H9 (cell line): ENCODE data around the gene LNP1. TPM values are rescaled to one million over a fixed set of nuclear protein-coding genes. Genes with fewer than 3 reads are reported as not detected.

Experiments used
- DNase-seq: peaks from one replicate; pipeline ENCODE4 v3.0.0-alpha.2; 2017
- H2AFZ ChIP-seq: one replicate; pipeline ENCODE4 v1.6.1; 2013; ENCODE audit warnings: mild to moderate bottlenecking, low read length, control low read depth, moderate library complexity
- H2AK5ac ChIP-seq: 2 replicates; pipeline ENCODE4 v1.6.1; 2013; ENCODE audit warnings: low read length, control low read depth, mixed read lengths; ENCODE audit not compliant: insufficient read length
- H2BK120ac ChIP-seq: one replicate; pipeline ENCODE4 v1.6.1; 2013; ENCODE audit warnings: low read depth, mild to moderate bottlenecking, low read length, control low read depth, inconsistent platforms; ENCODE audit not compliant: poor library complexity, severe bottlenecking
- H2BK12ac ChIP-seq: 2 replicates; pipeline ENCODE4 v1.6.1; 2013; ENCODE audit warnings: low read length, control low read depth, mixed read lengths, low read depth; ENCODE audit not compliant: insufficient read length
- H2BK15ac ChIP-seq: 2 replicates; pipeline ENCODE4 v1.6.1; 2013; ENCODE audit warnings: low read depth, low read length, control low read depth
- H2BK20ac ChIP-seq: one replicate; pipeline ENCODE4 v1.6.1; 2013; ENCODE audit warnings: low read depth, mild to moderate bottlenecking, low read length, control low read depth, inconsistent platforms; ENCODE audit not compliant: poor library complexity, severe bottlenecking
- H2BK5ac ChIP-seq: 2 replicates; pipeline ENCODE4 v1.6.1; 2013; ENCODE audit warnings: low read length, control low read depth, mixed read lengths; ENCODE audit not compliant: insufficient read length
- H3K14ac ChIP-seq: 2 replicates; pipeline ENCODE4 v1.6.1; 2013; ENCODE audit warnings: low read length, control low read depth; ENCODE audit not compliant: insufficient read depth
- H3K18ac ChIP-seq: 2 replicates; pipeline ENCODE4 v1.6.1; 2013; ENCODE audit warnings: low read depth, mild to moderate bottlenecking, mixed read lengths, low read length, control low read depth; ENCODE audit not compliant: insufficient read length
- H3K23ac ChIP-seq: 2 replicates; pipeline ENCODE4 v1.6.1; 2013; ENCODE audit warnings: low read length, control low read depth, mixed read lengths, low read depth; ENCODE audit not compliant: insufficient read length
- H3K23me2 ChIP-seq: 2 replicates; pipeline ENCODE4 v1.6.1; 2013; ENCODE audit warnings: low read depth, mild to moderate bottlenecking, mixed read lengths, low read length, control low read depth; ENCODE audit not compliant: insufficient read length, poor library complexity, severe bottlenecking
- H3K27ac ChIP-seq: 2 replicates; pipeline ENCODE4 v1.5.1; 2013; ENCODE audit warnings: low read length, control low read depth, mixed read lengths, low read depth; ENCODE audit not compliant: insufficient read length
- H3K27me3 ChIP-seq: 2 replicates; pipeline ENCODE4 v1.6.1; 2013; ENCODE audit warnings: low read length, control low read depth, inconsistent platforms; ENCODE audit not compliant: insufficient read depth
- H3K4ac ChIP-seq: 2 replicates; pipeline ENCODE4 v1.6.1; 2013; ENCODE audit warnings: low read depth, mild to moderate bottlenecking, control low read depth, inconsistent platforms, low read length, moderate library complexity
- H3K4me1 ChIP-seq: 2 replicates; pipeline ENCODE4 v1.6.1; 2013; ENCODE audit warnings: low read length, control low read depth, inconsistent platforms; ENCODE audit not compliant: insufficient read depth
- H3K4me2 ChIP-seq: 2 replicates; pipeline ENCODE4 v1.6.1; 2013; ENCODE audit warnings: low read length, control low read depth, mixed read lengths; ENCODE audit not compliant: insufficient read length, insufficient read depth
- H3K56ac ChIP-seq: 2 replicates; pipeline ENCODE4 v1.6.1; 2013; ENCODE audit warnings: low read depth, mild to moderate bottlenecking, mixed read lengths, low read length, control low read depth; ENCODE audit not compliant: insufficient read length
- H3K79me1 ChIP-seq: 2 replicates; pipeline ENCODE4 v1.6.1; 2013; ENCODE audit warnings: low read depth, mild to moderate bottlenecking, moderate library complexity, low read length, control low read depth, inconsistent platforms; ENCODE audit not compliant: insufficient read depth, poor library complexity, severe bottlenecking
- H3K79me2 ChIP-seq: 2 replicates; pipeline ENCODE4 v1.6.1; 2013; ENCODE audit warnings: low read length, control low read depth, inconsistent platforms; ENCODE audit not compliant: insufficient read depth
- H3K9ac ChIP-seq: 2 replicates; pipeline ENCODE4 v1.6.1; 2013; ENCODE audit warnings: low read length, control low read depth, mixed read lengths; ENCODE audit not compliant: insufficient read length; ENCODE audit errors: extremely low read depth
- H3K9me3 ChIP-seq: one replicate; pipeline ENCODE4 v1.6.1; 2013; ENCODE audit warnings: low read depth, low read length, inconsistent platforms; ENCODE audit not compliant: control insufficient read depth
- H3T11ph ChIP-seq: one replicate; pipeline ENCODE4 v1.6.1; 2013; ENCODE audit warnings: mild to moderate bottlenecking, low read length, control low read depth, inconsistent platforms
- H4K20me1 ChIP-seq: one replicate; pipeline ENCODE4 v1.6.1; 2013; ENCODE audit not compliant: control insufficient read depth, insufficient read length, insufficient read depth
- H4K5ac ChIP-seq: 2 replicates; pipeline ENCODE4 v1.6.1; 2013; ENCODE audit warnings: low read depth, mild to moderate bottlenecking, mixed read lengths, low read length, control low read depth; ENCODE audit not compliant: insufficient read length
- H4K8ac ChIP-seq: replicated peaks from 2 replicates; pipeline ENCODE4 v1.6.1; 2013; ENCODE audit warnings: low read length, control low read depth, mixed read lengths, low read depth; ENCODE audit not compliant: insufficient read length
- H4K91ac ChIP-seq: 2 replicates; pipeline ENCODE4 v1.6.1; 2013; ENCODE audit warnings: low read depth, mild to moderate bottlenecking, moderate library complexity, mixed read lengths, low read length, control low read depth; ENCODE audit not compliant: insufficient read length
- H3K27ac Mint-ChIP-seq, 3 experiments: 2 replicates in 2 of 3; 3 replicates in 1 of 3; pipeline ENCODE4 v1.8.0; 2020 to 2021; ENCODE audit warnings: mixed read lengths in 3 of 3, mild to moderate bottlenecking in 1 of 3, moderate library complexity in 1 of 3
- H3K27me3 Mint-ChIP-seq: 2 replicates; pipeline ENCODE4 v1.8.0; 2021; ENCODE audit warnings: low read depth, mild to moderate bottlenecking, moderate library complexity, mixed read lengths
- H3K36me3 Mint-ChIP-seq, 3 experiments: 2 replicates in 2 of 3; 3 replicates in 1 of 3; pipeline ENCODE4 v1.8.0; 2020 to 2021; ENCODE audit warnings: low read depth in 3 of 3, mixed read lengths in 3 of 3; ENCODE audit not compliant: insufficient read depth in 1 of 3
- H3K4me1 Mint-ChIP-seq, 2 experiments: 2 replicates each; pipeline ENCODE4 v1.8.0; 2020; ENCODE audit warnings: mixed read lengths in 2 of 2
- H3K4me3 Mint-ChIP-seq, 2 experiments: 2 replicates in 1 of 2; 3 replicates in 1 of 2; pipeline ENCODE4 v1.8.0; 2020 to 2021; ENCODE audit warnings: mild to moderate bottlenecking in 2 of 2, mixed read lengths in 2 of 2, moderate library complexity in 1 of 2
- H3K9me3 Mint-ChIP-seq, 2 experiments: 2 replicates in 1 of 2; 3 replicates in 1 of 2; pipeline ENCODE4 v1.8.0; 2020; ENCODE audit warnings: mild to moderate bottlenecking in 2 of 2, mixed read lengths in 2 of 2, moderate library complexity in 1 of 2
- CTCF ChIP-seq: fragments of 200-600 bp; sonication (generic); conservative IDR thresholded peaks from 3 replicates; pipeline ENCODE4 v1.8.0; 2021; ENCODE audit warnings: antibody characterized with exemption, mild to moderate bottlenecking
- total RNA-seq: library from RNA; stranded (reverse); gene quantifications from 2 replicates; pipeline ENCODE4 v1.2.1, GENCODE V29; 2021

Gene LNP1
- total RNA-seq, 1 experiment from 2014 or later, result 4.1 TPM

- peaks cover 13% of the 10 kb centered on the region; the same call in 1 of the 2 replicates for H3K79me2 ChIP-seq
- Mint-ChIP-seq H3K27ac (no peak overlapping the region), H3K4me1 (no peaks in the 10 kb centered on the region), H3K27me3 (no peaks in the 10 kb centered on the region), H3K9me3 (peaks cover 0 to 3% of the 10 kb centered on the region in 2 experiments; a peak in 2 of 5 replicates), H3K36me3 (peaks cover 20 to 40% (median 40%) of the 10 kb centered on the region in 3 experiments), H3K4me3 (no peak overlapping the region)
- DNase-seq, result no peak
- no peak overlapping the region for H3K4ac ChIP-seq
- no peak overlapping the region for H3K18ac ChIP-seq
- H4K5ac ChIP-seq, result no peak overlapping the region
- H2AK5ac ChIP-seq, result no peak overlapping the region
- no peak overlapping the region for H2BK12ac ChIP-seq
- H2BK20ac ChIP-seq, result no peak overlapping the region
- no peak overlapping the region for H3K9ac ChIP-seq
- H3K23ac ChIP-seq, result no peak overlapping the region
- H3K14ac ChIP-seq, result no peak overlapping the region
- H3T11ph ChIP-seq, result no peak overlapping the region
- H2BK5ac ChIP-seq, result no peak overlapping the region
- no peak overlapping the region for H3K56ac ChIP-seq
- no peaks in the 10 kb centered on the region for H4K20me1 ChIP-seq
- no peaks in the 10 kb centered on the region for H3K4me1 ChIP-seq
- H4K91ac ChIP-seq, result no peak overlapping the region
- TF ChIP-seq CTCF, result no peak
- H3K27me3 ChIP-seq, result no peaks in the 10 kb centered on the region
- no peaks in the 10 kb centered on the region for H3K9me3 ChIP-seq
- no peaks in the 10 kb centered on the region for H3K23me2 ChIP-seq
- H2BK120ac ChIP-seq, result no peak overlapping the region
- no peak overlapping the region for H3K4me2 ChIP-seq
- H3K79me1 ChIP-seq, result peaks cover 4% of the 10 kb centered on the region
- no peak overlapping the region for H2AFZ ChIP-seq
- no peak overlapping the region for H4K8ac ChIP-seq
- no peak overlapping the region for H2BK15ac ChIP-seq
- no peak overlapping the region for H3K27ac ChIP-seq
Measured at GRCh38 chr3:100386437-100387074, 14.8 kb upstream of the LNP1 start.
